Stomach (tissue), 19 donors: ENCODE results near the gene OCA2. TPM values are rescaled to one million over a fixed set of nuclear protein-coding genes. Genes with fewer than 3 reads are reported as not detected.
"Not testable (repeated sequence)": the region's sequence is repeated elsewhere in the genome, so short reads cannot be mapped to it uniquely, and the experiment has no call there.

Experiments
- DNase-seq, 2 donors: peaks; one replicate each; pipeline versions ENCODE4 v3.0.0 to v3.0.0-alpha.2; 2013 to 2019
- H3K27ac ChIP-seq, 5 donors: fragments of 200-600 bp in 4 of 5; sonication (generic) in 4 of 5; one replicate each; pipeline ENCODE4 v1.5.1; 2013 to 2019; ENCODE audit warnings: mild to moderate bottlenecking in 1 of 5, moderate library complexity in 1 of 5
- H3K27me3 ChIP-seq, 3 donors: fragments of 200-600 bp; sonication (generic); one replicate each; pipeline ENCODE4 v1.5.1; 2017 to 2019; ENCODE audit warnings: mixed run types in 1 of 3
- H3K36me3 ChIP-seq, 4 donors: fragments of 200-600 bp; sonication (generic); 1 replicate in 3 of 4; 2 replicates in 1 of 4; pipeline ENCODE4 v1.5.1; 2016 to 2019
- H3K4me1 ChIP-seq, 4 donors: fragments of 200-600 bp; sonication (generic); one replicate each; pipeline ENCODE4 v1.5.1; 2016 to 2019
- H3K4me3 ChIP-seq, 4 donors: fragments of 200-600 bp; sonication (generic) in 3 of 4; one replicate each; pipeline ENCODE4 v1.5.1; 2016 to 2019; ENCODE audit warnings: mild to moderate bottlenecking in 1 of 4
- H3K9me3 ChIP-seq, 4 donors: fragments of 200-600 bp; sonication (generic); one replicate each; pipeline ENCODE4 v1.5.1; 2016 to 2019
- CTCF ChIP-seq, 7 experiments: fragments of 450-650 bp in 4 of 7; fragments of 200-600 bp in 3 of 7; sonication (generic) in 3 of 7; IDR thresholded peaks; one replicate each; pipeline ENCODE4 v1.5.1; 2016 to 2019; ENCODE audit warnings: antibody characterized with exemption in 7 of 7, control low read depth in 2 of 7, mild to moderate bottlenecking in 1 of 7
- EP300 ChIP-seq: sonication (generic); formaldehyde crosslinking; IDR thresholded peaks from one replicate; pipeline ENCODE4 v1.6.1; 2017; ENCODE audit warnings: antibody characterized with exemption
- POLR2A ChIP-seq, 4 donors: fragments of 450-650 bp; IDR thresholded peaks; one replicate each; pipeline ENCODE4 v1.6.1; 2016; ENCODE audit warnings: antibody characterized with exemption in 4 of 4, control low read depth in 2 of 4, mild to moderate bottlenecking in 1 of 4, moderate library complexity in 1 of 4
- POLR2AphosphoS5 ChIP-seq, 3 donors: sonication (generic); formaldehyde crosslinking; IDR thresholded peaks; one replicate each; pipeline ENCODE4 v1.6.1; 2016; ENCODE audit warnings: antibody characterized with exemption in 3 of 3
- WGBS, 5 donors: extraction: QIAGEN DNeasy Blood & Tissue Kit in 3 of 5; methylation state at CpG; one replicate each; pipeline versions ENCODE4 v1.1.5 to v1.1.7; 2013 to 2018; 5-methylcytosine and 5-hydroxymethylcytosine counted together
- intact Hi-C: fragments of 100-400 bp; cut with DNase I; formaldehyde crosslinking; loops from one replicate; pipeline ENCODE4 v1.15.1; 2023; ENCODE audit warnings: low total_unique reads
- long read RNA-seq, 10 donors: transcript quantifications; one replicate each; lab custom pipeline, GENCODE V29; 2026
- polyA plus RNA-seq, 3 donors: library from polyadenylated mRNA; stranded (reverse); fragments of 200-250 nt; gene quantifications; one replicate each; pipeline ENCODE4 v1.2.3, GENCODE V29; 2013
- total RNA-seq, 5 donors: library from RNA; depleted of rRNA; stranded (reverse); fragments of >200 nt; gene quantifications; one replicate each; pipeline versions ENCODE4 v1.1.0 to v1.2.3, GENCODE V29; 2014 to 2016
- donor health status: healthy with polysubstance abuse.
- donor health status: Bipolar disorder and iron deficiency.
- donor health status: healthy.

The OCA2 gene
- total RNA-seq (under 1 TPM in 2 of 5 donors, not detected in 3; 0.55 to 0.89 TPM), polyA plus RNA-seq (under 1 TPM in 2 of 3 donors, not detected in 1; 0.12 to 0.75 TPM)
- long read RNA-seq, donor 1 = 0 reads
- long read RNA-seq, donor 2 = 0 reads
- long read RNA-seq, donor 3 = 0 reads
- long read RNA-seq, donor 4 = 0 reads
- long read RNA-seq, donor 5 = 0 reads
- long read RNA-seq, donor 6, partial matches to known transcripts = 0 of 2 reads
- long read RNA-seq, donor 6, other reads (novel, unspliced or antisense) = 0 of 2 reads
- long read RNA-seq, donor 7 = 0 reads
- long read RNA-seq, donor 8 = 0 reads
- long read RNA-seq, donor 9 = 0 reads
- long read RNA-seq, donor 10 = 0 reads

- no peaks in the 10 kb centered on the region for H3K9me3 ChIP-seq
- no peaks in the 10 kb centered on the region for H3K36me3 ChIP-seq
- intact Hi-C loops = no loop called here
- peak within 1 kb of the TSS; percentile 23 to 42 (median 34) for H3K4me3 ChIP-seq
- TF ChIP-seq EP300 (no peak), CTCF (IDR thresholded peaks at IDR 0.05) (no peak), POLR2AphosphoS5 (IDR thresholded peaks at IDR 0.05) (no peak), POLR2A (IDR thresholded peaks at IDR 0.05) (no peak)
- DNase-seq = peak; percentile 61 to 83
- H3K4me1 ChIP-seq = peaks cover 46 to 51% (median 46%) of the 10 kb centered on the region in 4 donors
- peak within 1 kb of the TSS in 1 of 5 donors; percentile 21 for H3K27ac ChIP-seq
- 4 to 9% (median 7%) methylated on average over 33 to 52 of the region's 52 CpGs for WGBS, 5 donors
- peaks cover 5 to 95% (median 54%) of the 10 kb centered on the region in 3 donors for H3K27me3 ChIP-seq
These were observed at the start of gene OCA2 for GRCh38 chr15:28098766-28099554. Gene OCA2 (minus strand): TSS chr15:28099315. CDS start chr15:28081874, 17,441 bp downstream.

GRCh38 chr15:28147801-28148200 is 48.7 kb upstream of the OCA2 start:
- Histone ChIP-seq H3K9me3 (peaks cover 0 to 14% (median 7%) of the 10 kb centered on the region in 4 donors), H3K27ac (no peak overlapping the region), H3K36me3 (peaks cover 22 to 73% (median 63%) of the 10 kb centered on the region in 4 donors), H3K4me1 (no peaks in the 10 kb centered on the region), H3K27me3 (no peaks in the 10 kb centered on the region), H3K4me3 (no peak overlapping the region)
- WGBS, 5 donors = 90 to 96% (median 96%) methylated on average over 3 of the region's 3 CpGs
- no peak for DNase-seq
- intact Hi-C loops = no loop called here
- TF ChIP-seq POLR2AphosphoS5 (IDR thresholded peaks at IDR 0.05) = no peak
- TF ChIP-seq EP300 = no peak
- no peak for TF ChIP-seq CTCF (IDR thresholded peaks at IDR 0.05)
- TF ChIP-seq POLR2A (IDR thresholded peaks at IDR 0.05) = no peak

GRCh38 chr15:28145419-28145818 is 46.3 kb upstream of the OCA2 start:
- DNase-seq, H3K4me1 ChIP-seq, H3K27me3 ChIP-seq, H3K4me3 ChIP-seq, intact Hi-C loops, H3K27ac ChIP-seq: not testable (repeated sequence)
- peaks cover 0 to 14% (median 7%) of the 10 kb centered on the region in 4 donors for H3K9me3 ChIP-seq
- 81 to 87% (median 85%) methylated on average over 4 of the region's 4 CpGs for WGBS, 5 donors
- peaks cover 41 to 73% (median 63%) of the 10 kb centered on the region in 4 donors for H3K36me3 ChIP-seq

- no peak overlapping the region for H3K4me3 ChIP-seq
- no peaks in the 10 kb centered on the region for H3K27me3 ChIP-seq
- intact Hi-C loops = no loop called here
- no peaks in the 10 kb centered on the region for H3K9me3 ChIP-seq
- WGBS, 5 donors = 91 to 98% (median 95%) methylated on average over 6 of the region's 6 CpGs
- TF ChIP-seq EP300 (no peak), CTCF (IDR thresholded peaks at IDR 0.05) (no peak), POLR2A (IDR thresholded peaks at IDR 0.05) (no peak), POLR2AphosphoS5 (IDR thresholded peaks at IDR 0.05) (no peak)
- no peak for DNase-seq
- H3K4me1 ChIP-seq = no peaks in the 10 kb centered on the region
- peaks cover 40 to 77% (median 72%) of the 10 kb centered on the region in 4 donors for H3K36me3 ChIP-seq
- no peak overlapping the region for H3K27ac ChIP-seq
These were observed 40.9 kb upstream of the OCA2 start for GRCh38 chr15:28140062-28140461.

- peaks cover 25 to 74% (median 70%) of the 10 kb centered on the region in 4 donors for H3K36me3 ChIP-seq
- not testable (repeated sequence) for DNase-seq, H3K27ac ChIP-seq, H3K27me3 ChIP-seq, H3K9me3 ChIP-seq, H3K4me3 ChIP-seq, H3K4me1 ChIP-seq
- intact Hi-C loops = loop anchor here (10.0 kb wide), 1 partner anchor 53 kb away; no protein-coding TSS in a partner anchor
- WGBS, 5 donors = 76 to 84% (median 83%) methylated on average over 9 of the region's 9 CpGs
These were observed 38.4 kb upstream of the OCA2 start for GRCh38 chr15:28137408-28138039.

- not testable (repeated sequence) for H3K4me3 ChIP-seq, H3K27ac ChIP-seq, H3K9me3 ChIP-seq, DNase-seq, H3K27me3 ChIP-seq, H3K4me1 ChIP-seq
- peaks cover 24 to 74% (median 70%) of the 10 kb centered on the region in 4 donors for H3K36me3 ChIP-seq
- 48 to 69% (median 61%) methylated on average over 6 of the region's 6 CpGs for WGBS, 5 donors
- intact Hi-C loops = loop anchor here (10.0 kb wide), 1 partner anchor 52 kb away; no protein-coding TSS in a partner anchor
These were observed 37.3 kb upstream of the OCA2 start for GRCh38 chr15:28136236-28136904.
